ENCODE data around the gene CD109. TPM values are rescaled to one million over a fixed set of nuclear protein-coding genes. Genes with fewer than 3 reads are reported as not detected.
"Not testable (repeated sequence)": the region's sequence is repeated elsewhere in the genome, so short reads cannot be mapped to it uniquely, and the experiment has no call there.

CD109 gene
- total RNA-seq, 4 donors from 2014 or later = 1.4 to 3.2 (median 2.2) TPM

- DNase-seq = no peak
- Histone ChIP-seq H3K27ac (no peak overlapping the region), H3K4me3 (no peak overlapping the region), H3K27me3 (no peaks in the 10 kb centered on the region), H3K4me1 (peaks cover 0 to 8% (median 0%) of the 10 kb centered on the region in 4 donors), H3K36me3 (no peaks in the 10 kb centered on the region), H3K9me3 (no peaks in the 10 kb centered on the region)
- TF ChIP-seq POLR2A (IDR thresholded peaks at IDR 0.05) (no peak), CTCF (IDR thresholded peaks at IDR 0.05) (no peak)
These were observed 14.9 kb downstream of the CD109 start for GRCh38 chr6:73710948-73711347.

- DNase-seq = no peak
- Histone ChIP-seq H3K36me3 (no peaks in the 10 kb centered on the region), H3K27me3 (no peaks in the 10 kb centered on the region), H3K4me1 (peaks cover 0 to 8% (median 0%) of the 10 kb centered on the region in 4 donors), H3K27ac (peak overlapping the region in 2 of 4 donors; percentile 33 to 57), H3K4me3 (no peak overlapping the region), H3K9me3 (no peaks in the 10 kb centered on the region)
- TF ChIP-seq POLR2A (IDR thresholded peaks at IDR 0.05) (no peak), CTCF (IDR thresholded peaks at IDR 0.05) (no peak)
These were observed 16.7 kb downstream of the CD109 start for GRCh38 chr6:73712535-73713173.

- H3K36me3 ChIP-seq = no peaks in the 10 kb centered on the region
- H3K27ac ChIP-seq = peak overlapping the region in 3 of 4 donors; percentile 3 to 57 (median 33)
- H3K4me1 ChIP-seq = peaks cover 0 to 8% (median 0%) of the 10 kb centered on the region in 4 donors
- no peak for TF ChIP-seq CTCF (IDR thresholded peaks at IDR 0.05)
- TF ChIP-seq POLR2A (IDR thresholded peaks at IDR 0.05) = no peak
- H3K9me3 ChIP-seq = no peaks in the 10 kb centered on the region
- H3K4me3 ChIP-seq = no peak overlapping the region
- H3K27me3 ChIP-seq = no peaks in the 10 kb centered on the region
- no peak for DNase-seq
These were observed 17.6 kb downstream of the CD109 start for GRCh38 chr6:73713426-73714147.

- not testable (repeated sequence) for H3K4me3 ChIP-seq, DNase-seq, H3K9me3 ChIP-seq, H3K27me3 ChIP-seq, H3K36me3 ChIP-seq, H3K4me1 ChIP-seq, H3K27ac ChIP-seq
These were observed 19.1 kb downstream of the CD109 start for GRCh38 chr6:73715111-73715508.

- Histone ChIP-seq H3K4me3 (no peak overlapping the region), H3K9me3 (no peaks in the 10 kb centered on the region), H3K36me3 (no peaks in the 10 kb centered on the region), H3K27me3 (no peaks in the 10 kb centered on the region), H3K4me1 (peaks cover 0 to 5% (median 0%) of the 10 kb centered on the region in 4 donors), H3K27ac (no peak overlapping the region)
- TF ChIP-seq POLR2A (IDR thresholded peaks at IDR 0.05) (no peak), CTCF (IDR thresholded peaks at IDR 0.05) (no peak)
- no peak for DNase-seq
These were observed 23.0 kb downstream of the CD109 start for GRCh38 chr6:73719046-73719445.

- no peaks in the 10 kb centered on the region for H3K27me3 ChIP-seq
- DNase-seq = no peak
- H3K4me3 ChIP-seq = no peak overlapping the region
- H3K9me3 ChIP-seq = no peaks in the 10 kb centered on the region
- H3K27ac ChIP-seq = no peak overlapping the region
- no peak for TF ChIP-seq POLR2A (IDR thresholded peaks at IDR 0.05)
- no peak for TF ChIP-seq CTCF (IDR thresholded peaks at IDR 0.05)
- no peaks in the 10 kb centered on the region for H3K36me3 ChIP-seq
- no peaks in the 10 kb centered on the region for H3K4me1 ChIP-seq
These were observed 26.5 kb downstream of the CD109 start for GRCh38 chr6:73722318-73723060.

GRCh38 chr6:73723480-73723879 is 27.5 kb downstream of the CD109 start:
- H3K27me3 ChIP-seq, H3K27ac ChIP-seq, DNase-seq, H3K9me3 ChIP-seq, H3K36me3 ChIP-seq, H3K4me3 ChIP-seq, H3K4me1 ChIP-seq: not testable (repeated sequence)
